Right lobe of liver (tissue), 4 donors: ENCODE data around the gene PSG11.
"Not testable (repeated sequence)": the region's sequence is repeated elsewhere in the genome, so short reads cannot be mapped to it uniquely, and the experiment has no call there.

Experiments
- POLR2A ChIP-seq: fragments of 450-650 bp; IDR thresholded peaks from one replicate; pipeline ENCODE4 v1.6.1; 2017; ENCODE audit warnings: antibody characterized with exemption, mild to moderate bottlenecking
- TF ChIP-seq, protein P1 (sequence below), 4 donors: fragments of 200-600 bp in 3 of 4; fragments of 450-650 bp in 1 of 4; IDR thresholded peaks; one replicate each; pipeline versions ENCODE4 v1.5.1 to v1.8.0; 2016 to 2022; ENCODE audit warnings: antibody characterized with exemption in 4 of 4, mild to moderate bottlenecking in 2 of 4
- donor health status: DM: no; HTN: no; CAD: no.
- donor health status: DM: no; HTN: no; CAD: no.
- donor health status: DM: no; HTN: yes; CAD: no.

DNA sequence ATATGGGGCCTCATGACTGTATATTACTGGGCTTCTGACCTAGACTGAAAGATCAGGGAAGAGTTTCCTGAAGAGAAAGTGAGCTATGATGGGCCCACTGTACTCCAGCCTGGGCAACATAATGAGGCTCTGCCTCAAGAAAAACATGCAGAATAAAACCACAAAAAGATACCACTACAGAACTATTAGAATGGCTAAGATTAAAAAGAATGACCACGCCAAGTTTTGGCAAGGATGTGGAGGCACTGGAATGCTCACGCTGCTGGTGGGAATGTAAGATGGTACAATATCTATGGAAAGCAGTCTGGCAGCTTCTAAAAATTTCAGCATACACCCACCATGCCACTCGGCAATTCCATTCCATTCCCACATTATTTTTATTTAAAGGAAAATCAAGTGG lies 30.1 kb downstream of the PSG11 start:
- TF ChIP-seq, protein P1, sequence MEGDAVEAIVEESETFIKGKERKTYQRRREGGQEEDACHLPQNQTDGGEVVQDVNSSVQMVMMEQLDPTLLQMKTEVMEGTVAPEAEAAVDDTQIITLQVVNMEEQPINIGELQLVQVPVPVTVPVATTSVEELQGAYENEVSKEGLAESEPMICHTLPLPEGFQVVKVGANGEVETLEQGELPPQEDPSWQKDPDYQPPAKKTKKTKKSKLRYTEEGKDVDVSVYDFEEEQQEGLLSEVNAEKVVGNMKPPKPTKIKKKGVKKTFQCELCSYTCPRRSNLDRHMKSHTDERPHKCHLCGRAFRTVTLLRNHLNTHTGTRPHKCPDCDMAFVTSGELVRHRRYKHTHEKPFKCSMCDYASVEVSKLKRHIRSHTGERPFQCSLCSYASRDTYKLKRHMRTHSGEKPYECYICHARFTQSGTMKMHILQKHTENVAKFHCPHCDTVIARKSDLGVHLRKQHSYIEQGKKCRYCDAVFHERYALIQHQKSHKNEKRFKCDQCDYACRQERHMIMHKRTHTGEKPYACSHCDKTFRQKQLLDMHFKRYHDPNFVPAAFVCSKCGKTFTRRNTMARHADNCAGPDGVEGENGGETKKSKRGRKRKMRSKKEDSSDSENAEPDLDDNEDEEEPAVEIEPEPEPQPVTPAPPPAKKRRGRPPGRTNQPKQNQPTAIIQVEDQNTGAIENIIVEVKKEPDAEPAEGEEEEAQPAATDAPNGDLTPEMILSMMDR (IDR thresholded peaks at IDR 0.05) = not testable (repeated sequence)
- TF ChIP-seq POLR2A = not testable (repeated sequence)
